ENCODE measurements around the gene CENATAC. TPM values are rescaled to one million over a fixed set of nuclear protein-coding genes. Genes with fewer than 3 reads are reported as not detected.
"Not testable (repeated sequence)": the region's sequence is repeated elsewhere in the genome, so short reads cannot be mapped to it uniquely, and the experiment has no call there.

Gene CENATAC
- total RNA-seq, 1 experiment from 2014 or later: 18.0 TPM

- Histone ChIP-seq H3K27me3 (ENCODE audit: control insufficient read depth, insufficient read depth, low read length) (peaks cover 3% of the 10 kb centered on the region), H3K4me3 (ENCODE audit: insufficient read depth, low read depth, low read length) (no peak overlapping the region), H3K36me3 (replicated peaks; ENCODE audit: control insufficient read depth, insufficient read depth, low read length) (no peaks in the 10 kb centered on the region)
- DNase-seq: no peak
These were observed 21.9 kb upstream of the CENATAC start for GRCh38 chr11:118975771-118976709.

GRCh38 chr11:118979434-118979833 is 18.5 kb upstream of the CENATAC start:
- H3K36me3 ChIP-seq (replicated peaks; ENCODE audit: control insufficient read depth, insufficient read depth, low read length): no peaks in the 10 kb centered on the region
- H3K27me3 ChIP-seq (ENCODE audit: control insufficient read depth, insufficient read depth, low read length): peaks cover 3% of the 10 kb centered on the region
- no peak overlapping the region for H3K4me3 ChIP-seq (ENCODE audit: insufficient read depth, low read depth, low read length)
- peak; percentile 87 for DNase-seq

GRCh38 chr11:118980191-118980881 is 17.6 kb upstream of the CENATAC start:
- Histone ChIP-seq H3K4me3 (ENCODE audit: insufficient read depth, low read depth, low read length) (peak overlapping the region; percentile 13; the same call in 1 of the 2 replicates), H3K27me3 (ENCODE audit: control insufficient read depth, insufficient read depth, low read length) (peaks cover 3% of the 10 kb centered on the region), H3K36me3 (replicated peaks; ENCODE audit: control insufficient read depth, insufficient read depth, low read length) (no peaks in the 10 kb centered on the region)
- DNase-seq: peak; percentile 80

GRCh38 chr11:118984337-118984736 is 13.6 kb upstream of the CENATAC start:
- not testable (repeated sequence) for H3K4me3 ChIP-seq (ENCODE audit: insufficient read depth, low read depth, low read length); DNase-seq; H3K27me3 ChIP-seq (ENCODE audit: control insufficient read depth, insufficient read depth, low read length); H3K36me3 ChIP-seq (replicated peaks; ENCODE audit: control insufficient read depth, insufficient read depth, low read length)

GRCh38 chr11:118984825-118985224 is 13.1 kb upstream of the CENATAC start:
- no peak overlapping the region for H3K4me3 ChIP-seq (ENCODE audit: insufficient read depth, low read depth, low read length)
- DNase-seq: no peak
- no peaks in the 10 kb centered on the region for H3K36me3 ChIP-seq (replicated peaks; ENCODE audit: control insufficient read depth, insufficient read depth, low read length)
- H3K27me3 ChIP-seq (ENCODE audit: control insufficient read depth, insufficient read depth, low read length): peaks cover 3% of the 10 kb centered on the region

GRCh38 chr11:118988280-118988679 is 9.7 kb upstream of the CENATAC start:
- DNase-seq: no peak
- no peaks in the 10 kb centered on the region for H3K27me3 ChIP-seq (ENCODE audit: control insufficient read depth, insufficient read depth, low read length)
- no peaks in the 10 kb centered on the region for H3K36me3 ChIP-seq (replicated peaks; ENCODE audit: control insufficient read depth, insufficient read depth, low read length)
- H3K4me3 ChIP-seq (ENCODE audit: insufficient read depth, low read depth, low read length): no peak overlapping the region

- H3K27me3 ChIP-seq (ENCODE audit: control insufficient read depth, insufficient read depth, low read length); H3K36me3 ChIP-seq (replicated peaks; ENCODE audit: control insufficient read depth, insufficient read depth, low read length); H3K4me3 ChIP-seq (ENCODE audit: insufficient read depth, low read depth, low read length); DNase-seq: not testable (repeated sequence)
These were observed 6.4 kb upstream of the CENATAC start for GRCh38 chr11:118991486-118992038.

GRCh38 chr11:118996926-118997626 is 862 bp upstream of the CENATAC start:
- H3K4me3 ChIP-seq (ENCODE audit: insufficient read depth, low read depth, low read length): peak overlapping the region; percentile 97
- no peaks in the 10 kb centered on the region for H3K27me3 ChIP-seq (ENCODE audit: control insufficient read depth, insufficient read depth, low read length)
- DNase-seq: peak; percentile 66

GRCh38 chr11:118998388-118998717 is 415 bp downstream of the CENATAC start:
- DNase-seq: no peak
- H3K4me3 ChIP-seq (ENCODE audit: insufficient read depth, low read depth, low read length): peak overlapping the region; percentile 97
- peaks cover 4% of the 10 kb centered on the region for H3K36me3 ChIP-seq (replicated peaks; ENCODE audit: control insufficient read depth, insufficient read depth, low read length)
- H3K27me3 ChIP-seq (ENCODE audit: control insufficient read depth, insufficient read depth, low read length): no peaks in the 10 kb centered on the region

More at GRCh38 chr11:118996926-118997626, 862 bp upstream of the CENATAC start:
- H3K36me3 ChIP-seq (replicated peaks; ENCODE audit: control insufficient read depth, insufficient read depth, low read length): peaks cover 3% of the 10 kb centered on the region

GRCh38 chr11:118998822-118999221 is 884 bp downstream of the CENATAC start:
- Histone ChIP-seq H3K36me3 (replicated peaks; ENCODE audit: control insufficient read depth, insufficient read depth, low read length) (peaks cover 4% of the 10 kb centered on the region), H3K4me3 (ENCODE audit: insufficient read depth, low read depth, low read length) (peak overlapping the region; percentile 97), H3K27me3 (ENCODE audit: control insufficient read depth, insufficient read depth, low read length) (no peaks in the 10 kb centered on the region)
- peak; percentile 77 for DNase-seq

GRCh38 chr11:119000906-119001305 is 3.0 kb downstream of the CENATAC start:
- no peak overlapping the region for H3K4me3 ChIP-seq (ENCODE audit: insufficient read depth, low read depth, low read length)

GRCh38 chr11:119006656-119007055 is 8.7 kb downstream of the CENATAC start:
- peaks cover 13% of the 10 kb centered on the region for H3K36me3 ChIP-seq (replicated peaks; ENCODE audit: control insufficient read depth, insufficient read depth, low read length)
- H3K27me3 ChIP-seq (ENCODE audit: control insufficient read depth, insufficient read depth, low read length): no peaks in the 10 kb centered on the region
- no peak overlapping the region for H3K4me3 ChIP-seq (ENCODE audit: insufficient read depth, low read depth, low read length)
- no peak for DNase-seq

More at GRCh38 chr11:119000906-119001305, 3.0 kb downstream of the CENATAC start:
- no peaks in the 10 kb centered on the region for H3K27me3 ChIP-seq (ENCODE audit: control insufficient read depth, insufficient read depth, low read length)
- no peak for DNase-seq
- peaks cover 8% of the 10 kb centered on the region for H3K36me3 ChIP-seq (replicated peaks; ENCODE audit: control insufficient read depth, insufficient read depth, low read length)

GRCh38 chr11:119011476-119012053 is 13.6 kb downstream of the CENATAC start:
- no peak overlapping the region for H3K4me3 ChIP-seq (ENCODE audit: insufficient read depth, low read depth, low read length)
- peaks cover 41% of the 10 kb centered on the region for H3K36me3 ChIP-seq (replicated peaks; ENCODE audit: control insufficient read depth, insufficient read depth, low read length)
- H3K27me3 ChIP-seq (ENCODE audit: control insufficient read depth, insufficient read depth, low read length): no peaks in the 10 kb centered on the region
- peak; percentile 43 for DNase-seq

- DNase-seq: peak; percentile 17
- H3K4me3 ChIP-seq (ENCODE audit: insufficient read depth, low read depth, low read length): no peak overlapping the region
- H3K27me3 ChIP-seq (ENCODE audit: control insufficient read depth, insufficient read depth, low read length): no peaks in the 10 kb centered on the region
- H3K36me3 ChIP-seq (replicated peaks; ENCODE audit: control insufficient read depth, insufficient read depth, low read length): peaks cover 46% of the 10 kb centered on the region
These were observed 14.8 kb downstream of the CENATAC start for GRCh38 chr11:119012629-119013170.

All from H7 (cell line).